Activated T-cell treated with anti-CD3 and anti-CD28 coated beads for 1 hour (primary cell): ENCODE results near the gene AQP5.
A peak's percentile ranks its signal among the peaks of the same experiment; 100 is the strongest.

Experiments
- DNase-seq: peaks from one replicate; pipeline ENCODE4 v3.0.0-alpha.2; 2020; ENCODE audit warnings: low read depth

The AQP5 gene

DNA sequence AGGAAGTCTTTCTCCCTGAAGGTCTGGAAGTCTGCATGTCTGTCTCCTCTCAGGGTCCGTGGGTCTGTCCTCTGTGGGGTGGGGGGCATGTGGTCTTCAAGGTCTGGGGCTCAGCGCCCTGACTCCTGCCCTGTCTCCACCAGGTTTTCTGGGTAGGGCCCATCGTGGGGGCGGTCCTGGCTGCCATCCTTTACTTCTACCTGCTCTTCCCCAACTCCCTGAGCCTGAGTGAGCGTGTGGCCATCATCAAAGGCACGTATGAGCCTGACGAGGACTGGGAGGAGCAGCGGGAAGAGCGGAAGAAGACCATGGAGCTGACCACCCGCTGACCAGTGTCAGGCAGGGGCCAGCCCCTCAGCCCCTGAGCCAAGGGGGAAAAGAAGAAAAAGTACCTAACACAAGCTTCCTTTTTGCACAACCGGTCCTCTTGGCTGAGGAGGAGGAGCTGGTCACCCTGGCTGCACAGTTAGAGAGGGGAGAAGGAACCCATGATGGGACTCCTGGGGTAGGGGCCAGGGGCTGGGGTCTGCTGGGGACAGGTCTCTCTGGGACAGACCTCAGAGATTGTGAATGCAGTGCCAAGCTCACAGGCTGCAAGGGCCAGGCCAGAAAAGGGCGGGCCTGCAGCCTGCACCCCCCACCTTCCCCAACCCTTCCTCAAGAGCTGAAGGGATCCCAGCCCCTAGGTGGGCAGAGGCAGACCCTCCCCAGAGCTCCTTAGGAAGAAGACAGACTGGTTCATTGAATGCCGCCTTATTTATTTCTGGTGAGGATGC, 3.4 kb downstream of the AQP5 start:
- DNase-seq: no peak

DNA sequence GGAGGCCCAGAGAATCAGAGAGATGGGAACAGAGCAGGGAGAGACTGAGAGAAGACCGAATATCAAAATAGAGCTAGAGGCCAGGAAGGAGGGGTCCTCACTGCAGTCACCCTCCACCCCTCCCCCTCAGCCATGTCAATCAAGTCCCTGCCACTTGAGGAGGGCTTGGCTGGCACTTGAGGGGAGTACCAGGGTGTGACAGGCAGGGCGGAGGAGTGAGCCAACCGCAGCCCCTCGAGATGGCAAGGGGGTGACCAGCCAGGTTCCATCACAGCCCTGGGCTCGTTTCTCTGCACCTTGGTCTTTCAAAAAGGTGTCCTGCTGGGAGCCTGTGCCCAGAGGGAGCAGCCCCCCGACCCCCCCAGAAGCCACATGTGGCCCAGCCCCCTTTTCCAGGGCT, 4.2 kb downstream of the AQP5 start:
- no peak for DNase-seq

GRCh38 chr12:49966511-49967041, 4.9 kb downstream of the AQP5 start:
- DNase-seq: no peak

- peak; percentile 96 for DNase-seq
Observed at GRCh38 chr12:49967042-49967776, 5.5 kb downstream of the AQP5 start.

- DNase-seq: no peak
Observed at GRCh38 chr12:49967777-49968250, 6.1 kb downstream of the AQP5 start.

DNA sequence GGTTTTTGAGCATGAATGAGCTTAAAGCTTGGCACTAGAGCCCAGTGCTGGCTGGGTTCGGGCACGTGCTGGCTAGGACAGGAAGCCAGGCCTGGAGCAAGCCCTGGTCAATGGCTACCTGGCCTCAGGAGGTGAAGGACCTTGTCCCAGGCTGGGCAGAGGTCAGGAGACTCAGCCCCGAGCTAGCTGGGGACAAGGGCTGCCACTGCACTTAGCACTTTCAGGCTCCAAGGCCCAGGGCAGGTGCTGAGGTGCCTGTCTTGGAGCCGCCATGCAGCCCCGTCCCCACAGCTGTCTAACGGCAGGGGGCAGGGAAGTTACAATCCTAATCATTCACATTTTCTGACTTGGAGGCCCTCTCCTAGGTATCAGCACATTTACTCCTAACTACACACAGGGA, 6.8 kb downstream of the AQP5 start:
- DNase-seq: no peak

DNA sequence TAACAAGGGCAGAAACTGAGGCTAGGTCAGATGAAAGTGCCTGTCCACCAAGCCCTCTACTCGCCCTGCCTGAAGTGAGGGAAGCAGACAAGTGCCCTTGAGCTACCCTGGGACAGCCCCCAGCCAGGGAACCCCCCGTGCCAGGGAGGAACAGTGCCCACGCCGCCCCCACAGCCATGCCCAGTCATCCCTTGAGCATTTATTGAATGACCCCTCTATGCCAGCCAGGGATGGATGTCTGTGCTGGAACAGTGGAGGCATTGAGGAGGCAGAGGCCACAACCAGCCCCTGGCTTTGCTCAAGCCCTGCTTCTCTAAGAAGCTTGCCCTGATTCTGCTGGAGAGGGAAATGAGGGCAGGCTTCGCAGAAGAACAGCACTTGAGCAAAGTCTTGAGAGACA, 7.4 kb downstream of the AQP5 start:
- no peak for DNase-seq

GRCh38 chr12:49969651-49970429, 8.2 kb downstream of the AQP5 start:
- no peak for DNase-seq

GRCh38 chr12:49970658-49971057, 9.0 kb downstream of the AQP5 start:
- no peak for DNase-seq

DNA sequence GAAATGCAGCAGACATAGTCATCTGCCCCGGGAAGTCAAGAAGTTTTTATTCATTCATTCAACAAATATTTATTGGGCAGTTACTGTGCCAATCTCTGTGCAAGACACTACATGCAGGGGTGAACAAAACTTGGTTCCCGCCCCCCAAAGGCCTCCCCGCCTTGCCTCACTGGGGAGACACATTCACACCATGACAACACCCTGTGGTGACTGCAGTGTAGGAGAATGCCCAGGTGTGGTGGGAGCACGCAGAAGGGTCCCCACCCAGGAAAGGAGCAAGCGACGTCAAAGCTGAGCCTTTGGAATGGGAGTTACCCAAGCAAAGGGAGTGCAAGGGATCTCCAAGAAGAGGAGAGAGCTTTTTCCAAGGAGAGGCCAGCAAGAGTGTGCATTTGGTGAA, 9.5 kb downstream of the AQP5 start:
- no peak for DNase-seq

DNA sequence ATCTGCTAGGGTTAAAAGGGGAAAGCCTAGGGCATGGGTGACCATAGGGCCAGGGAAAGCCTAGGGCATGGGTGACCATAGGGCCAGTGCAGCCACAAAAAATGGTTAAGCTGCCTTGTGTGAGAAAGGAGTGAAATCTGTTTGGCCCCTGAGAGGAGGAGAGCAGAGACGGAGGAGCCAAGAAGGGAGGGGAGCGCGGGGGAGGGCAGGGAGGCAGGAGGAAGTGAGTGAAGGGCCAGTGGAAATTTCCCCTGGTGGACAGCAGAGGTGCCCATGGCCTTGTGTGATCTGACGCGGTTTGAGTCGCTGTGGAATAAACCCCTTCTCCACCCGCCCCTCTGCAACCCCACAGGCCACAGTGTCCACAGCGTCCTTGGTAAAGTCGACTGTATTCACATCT, 10.5 kb downstream of the AQP5 start:
- no peak for DNase-seq

DNA sequence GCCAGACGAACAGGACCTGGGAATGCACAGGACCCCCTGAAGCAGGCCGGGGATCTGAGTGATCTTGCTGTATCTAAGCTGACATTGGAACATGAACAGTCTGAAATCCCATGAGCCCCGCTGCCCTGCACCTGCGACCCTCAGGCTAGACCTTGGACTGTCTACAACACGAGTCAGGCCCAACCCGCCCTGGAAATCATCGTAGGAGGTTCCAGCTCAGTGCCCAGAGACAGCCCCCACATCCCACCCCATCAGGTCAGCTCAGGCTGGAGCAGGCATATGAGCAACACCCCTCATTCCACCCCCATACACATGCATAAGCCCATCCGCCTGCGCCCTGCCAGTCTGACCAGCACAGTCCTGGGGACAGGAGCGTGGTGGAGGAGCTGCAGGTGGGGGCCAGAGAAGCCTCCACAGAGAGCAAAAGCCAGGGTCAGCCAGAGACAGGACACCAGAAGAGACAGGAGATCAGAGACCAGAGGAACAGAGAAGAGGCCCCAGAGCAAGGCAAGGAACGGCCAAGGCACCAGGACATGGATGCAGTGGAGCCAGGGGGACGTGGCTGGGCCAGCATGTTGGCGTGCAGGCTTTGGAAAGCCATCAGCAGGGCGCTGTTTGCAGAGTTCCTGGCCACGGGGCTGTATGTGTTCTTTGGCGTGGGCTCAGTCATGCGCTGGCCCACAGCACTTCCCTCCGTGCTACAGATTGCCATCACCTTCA, 11.1 kb downstream of the AQP5 start, which contains the start of gene AQP6:
Gene AQP6, plus strand, starts transcription at position 307 of the 720 bp plus-strand sequence. Its CDS starts 227 bp downstream, at position 534.
- no peak for DNase-seq

- no peak for DNase-seq
Observed at GRCh38 chr12:49973361-49973830, 11.7 kb downstream of the AQP5 start.

GRCh38 chr12:49974231-49974675, 12.6 kb downstream of the AQP5 start:
- DNase-seq: no peak

DNA sequence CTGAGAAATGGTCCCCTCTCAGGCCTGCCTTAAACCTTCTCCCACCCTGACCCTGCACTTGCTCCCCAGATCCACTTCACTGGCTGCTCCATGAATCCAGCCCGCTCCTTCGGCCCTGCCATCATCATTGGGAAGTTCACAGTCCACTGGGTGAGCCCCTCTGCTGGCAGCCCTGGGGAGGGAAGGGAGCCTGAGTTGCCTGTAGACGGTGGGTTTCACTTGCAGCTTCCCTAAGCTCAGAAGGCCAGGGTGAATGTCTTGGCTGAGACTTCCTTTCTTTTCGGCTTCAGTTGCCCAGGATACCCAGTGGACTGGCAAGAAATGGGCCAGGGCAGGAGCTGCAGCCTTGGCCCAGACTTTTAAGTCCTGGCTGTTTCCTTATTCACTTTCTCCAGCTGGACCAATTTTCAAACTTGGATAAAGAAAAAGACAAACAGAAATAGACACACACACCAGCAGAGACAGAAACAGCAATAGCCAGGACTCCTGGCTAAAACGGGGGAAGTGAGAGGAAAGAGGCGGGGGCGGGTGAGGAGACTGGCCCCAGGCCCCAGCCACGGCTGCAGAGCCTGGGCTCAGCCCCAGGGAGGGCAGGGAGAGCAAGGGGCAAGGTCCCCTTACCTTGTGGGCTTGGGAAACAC, 13.1 kb downstream of the AQP5 start:
- no peak for DNase-seq

DNA sequence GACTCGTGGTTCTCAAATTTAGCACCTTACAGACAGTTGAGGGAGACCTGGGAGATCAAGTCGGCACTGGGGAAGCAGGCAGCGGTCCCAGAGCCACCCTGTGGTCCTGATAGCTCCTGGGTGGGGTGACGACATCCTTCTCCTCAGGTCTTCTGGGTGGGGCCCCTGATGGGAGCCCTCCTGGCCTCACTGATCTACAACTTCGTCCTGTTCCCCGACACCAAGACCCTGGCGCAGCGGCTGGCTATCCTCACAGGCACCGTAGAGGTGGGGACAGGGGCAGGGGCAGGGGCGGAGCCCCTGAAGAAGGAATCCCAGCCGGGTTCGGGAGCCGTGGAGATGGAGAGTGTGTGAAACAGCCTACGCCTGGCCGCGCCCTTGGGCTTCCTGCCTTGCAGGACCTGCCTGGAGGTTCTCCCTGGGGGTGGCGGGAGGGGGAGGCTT, 13.7 kb downstream of the AQP5 start:
- DNase-seq: no peak

- no peak for DNase-seq
Observed at GRCh38 chr12:49976557-49976956, 14.9 kb downstream of the AQP5 start.

DNA sequence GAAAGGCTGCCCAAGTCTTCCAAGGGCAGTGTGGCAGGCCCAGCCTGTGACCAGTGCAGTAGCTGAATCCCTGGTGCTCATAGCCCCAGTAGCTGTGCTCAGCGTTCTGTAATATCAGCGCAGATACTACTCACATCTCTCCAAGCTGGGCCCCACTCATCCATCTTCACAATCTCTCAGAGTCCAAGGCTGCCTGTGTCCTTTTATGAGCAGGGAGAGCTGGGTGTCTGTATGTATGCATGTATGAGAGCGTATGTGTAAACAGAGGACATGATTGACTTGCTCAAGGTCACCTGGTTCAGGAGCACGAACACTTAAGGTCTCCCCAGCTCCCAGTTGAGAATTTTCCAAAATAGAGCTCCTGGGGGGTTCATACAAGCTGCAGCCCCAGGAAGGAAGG, 16.5 kb downstream of the AQP5 start:
- no peak for DNase-seq

DNA sequence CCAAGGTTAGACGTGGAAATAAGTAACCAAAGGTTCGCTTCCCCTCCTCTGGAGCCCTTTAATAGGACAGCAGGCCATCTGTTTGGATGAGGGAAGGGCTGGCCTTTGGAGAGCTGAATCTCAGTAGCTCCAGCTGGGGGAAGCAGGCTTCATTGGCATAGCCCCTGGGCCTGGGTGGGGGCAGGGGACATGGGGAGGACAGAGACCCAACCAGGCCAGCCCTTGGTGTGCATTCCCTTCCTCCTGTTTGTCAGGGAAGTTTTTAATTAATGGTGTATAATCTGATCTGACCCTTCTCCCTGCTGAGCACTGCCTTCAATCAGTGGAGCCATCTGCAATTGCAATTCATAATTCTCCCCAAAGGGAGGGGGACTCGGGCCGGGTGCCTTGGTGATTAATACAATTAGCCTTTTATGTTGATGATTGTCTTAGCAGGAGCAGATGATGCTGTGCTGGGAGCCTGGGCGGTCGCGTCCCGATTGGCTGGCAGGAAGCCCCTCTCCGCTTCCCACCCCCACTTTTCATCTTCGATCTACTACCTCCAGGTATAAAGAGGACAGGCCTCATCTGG, 17.4 kb downstream of the AQP5 start:
- no peak for DNase-seq

GRCh38 chr12:49979791-49980190, 18.1 kb downstream of the AQP5 start:
- DNase-seq: no peak
